ENCODE data around the gene GRHL3. TPM values are rescaled to one million over a fixed set of nuclear protein-coding genes. Genes with fewer than 3 reads are reported as not detected.

Gene GRHL3
- total RNA-seq, 1 donor from 2014 or later = not detected

- ATAC-seq = no peak
- intact Hi-C loops (cut with DNase I) = no loop called here
Measured at GRCh38 chr1:24331961-24332673, 13.0 kb downstream of the GRHL3 start.

GRCh38 chr1:24336075-24336474 is 16.9 kb downstream of the GRHL3 start:
- intact Hi-C loops (cut with DNase I) = no loop called here
- peak; percentile 42 for ATAC-seq
- DNase-seq (ENCODE audit: low spot score) = no peak

More at GRCh38 chr1:24331961-24332673, 13.0 kb downstream of the GRHL3 start:
- DNase-seq (ENCODE audit: low spot score) = no peak

- no peak for DNase-seq (ENCODE audit: low spot score)
- no peak for ATAC-seq
- intact Hi-C loops (cut with DNase I) = no loop called here
Measured at GRCh38 chr1:24337455-24337854, 18.3 kb downstream of the GRHL3 start.

GRCh38 chr1:24338447-24338846 is 19.3 kb downstream of the GRHL3 start:
- ATAC-seq (no peak), DNase-seq (ENCODE audit: low spot score) (no peak)
- intact Hi-C loops (cut with DNase I) = no loop called here

GRCh38 chr1:24339996-24340395 is 20.8 kb downstream of the GRHL3 start:
- DNase-seq (ENCODE audit: low spot score) (no peak), ATAC-seq (no peak)
- intact Hi-C loops (cut with DNase I) = no loop called here

GRCh38 chr1:24340770-24341169 is 21.6 kb downstream of the GRHL3 start:
- intact Hi-C loops (cut with DNase I) = no loop called here
- no peak for DNase-seq (ENCODE audit: low spot score)
- no peak for ATAC-seq

GRCh38 chr1:24341260-24341659 is 22.1 kb downstream of the GRHL3 start:
- no peak for ATAC-seq
- DNase-seq (ENCODE audit: low spot score) = no peak
- intact Hi-C loops (cut with DNase I) = no loop called here

- intact Hi-C loops (cut with DNase I) = no loop called here
Measured at GRCh38 chr1:24343412-24344089, 24.4 kb downstream of the GRHL3 start.

GRCh38 chr1:24344090-24344742 is 25.1 kb downstream of the GRHL3 start:
- intact Hi-C loops (cut with DNase I) = no loop called here
- ATAC-seq (no peak), DNase-seq (ENCODE audit: low spot score) (no peak)

More at GRCh38 chr1:24343412-24344089, 24.4 kb downstream of the GRHL3 start:
- no peak for DNase-seq (ENCODE audit: low spot score)
- no peak for ATAC-seq

- ATAC-seq (no peak), DNase-seq (ENCODE audit: low spot score) (no peak)
- intact Hi-C loops (cut with DNase I) = no loop called here
Measured at GRCh38 chr1:24345334-24345733, 26.2 kb downstream of the GRHL3 start.

GRCh38 chr1:24347159-24347934 is 28.2 kb downstream of the GRHL3 start:
- DNase-seq (ENCODE audit: low spot score) = no peak
- no peak for ATAC-seq
- intact Hi-C loops (cut with DNase I) = no loop called here

- DNase-seq (ENCODE audit: low spot score) (no peak), ATAC-seq (no peak)
- intact Hi-C loops (cut with DNase I) = no loop called here
Measured at GRCh38 chr1:24348196-24348595, 29.0 kb downstream of the GRHL3 start.

- ATAC-seq (no peak), DNase-seq (ENCODE audit: low spot score) (no peak)
- intact Hi-C loops (cut with DNase I) = no loop called here
Measured at GRCh38 chr1:24349891-24350290, 30.7 kb downstream of the GRHL3 start.

GRCh38 chr1:24351247-24351646 is 32.1 kb downstream of the GRHL3 start:
- DNase-seq (ENCODE audit: low spot score) (no peak), ATAC-seq (no peak)
- intact Hi-C loops (cut with DNase I) = no loop called here

GRCh38 chr1:24351918-24352627 is 32.9 kb downstream of the GRHL3 start:
- ATAC-seq (no peak), DNase-seq (ENCODE audit: low spot score) (no peak)
- intact Hi-C loops (cut with DNase I) = no loop called here

- intact Hi-C loops (cut with DNase I) = no loop called here
- DNase-seq (ENCODE audit: low spot score) (no peak), ATAC-seq (no peak)
Measured at GRCh38 chr1:24353292-24353891, 34.2 kb downstream of the GRHL3 start.

- intact Hi-C loops (cut with DNase I) = no loop called here
- no peak for ATAC-seq
- no peak for DNase-seq (ENCODE audit: low spot score)
Measured at GRCh38 chr1:24355466-24355865, 36.3 kb downstream of the GRHL3 start.

- ATAC-seq = no peak
- intact Hi-C loops (cut with DNase I) = no loop called here
- DNase-seq (ENCODE audit: low spot score) = no peak
Measured at GRCh38 chr1:24357038-24357437, 37.9 kb downstream of the GRHL3 start.
